ENCODE data around the gene TEX26.

TEX26 gene

DNA sequence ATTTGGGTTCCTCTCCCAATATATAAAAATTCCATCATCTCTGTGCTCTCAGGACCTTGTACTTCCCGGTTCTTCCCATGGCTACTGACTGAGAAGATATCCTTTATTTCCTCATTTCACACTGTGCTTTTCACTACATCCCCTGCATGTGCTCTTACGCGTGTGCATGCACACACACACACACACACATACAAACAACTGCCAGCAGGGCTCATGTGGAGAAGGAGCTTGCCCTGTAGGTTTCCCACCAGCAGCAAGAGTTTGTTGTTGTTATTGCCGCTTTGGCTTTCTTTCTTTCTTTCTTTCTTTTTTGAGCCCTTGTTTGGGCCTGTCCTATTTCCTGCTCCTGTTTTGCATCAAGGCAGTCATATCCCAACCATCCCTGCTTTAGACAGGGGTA is 43.6 kb downstream of the TEX26 start:
- no peak for DNase-seq (ENCODE audit: low read depth)

DNA sequence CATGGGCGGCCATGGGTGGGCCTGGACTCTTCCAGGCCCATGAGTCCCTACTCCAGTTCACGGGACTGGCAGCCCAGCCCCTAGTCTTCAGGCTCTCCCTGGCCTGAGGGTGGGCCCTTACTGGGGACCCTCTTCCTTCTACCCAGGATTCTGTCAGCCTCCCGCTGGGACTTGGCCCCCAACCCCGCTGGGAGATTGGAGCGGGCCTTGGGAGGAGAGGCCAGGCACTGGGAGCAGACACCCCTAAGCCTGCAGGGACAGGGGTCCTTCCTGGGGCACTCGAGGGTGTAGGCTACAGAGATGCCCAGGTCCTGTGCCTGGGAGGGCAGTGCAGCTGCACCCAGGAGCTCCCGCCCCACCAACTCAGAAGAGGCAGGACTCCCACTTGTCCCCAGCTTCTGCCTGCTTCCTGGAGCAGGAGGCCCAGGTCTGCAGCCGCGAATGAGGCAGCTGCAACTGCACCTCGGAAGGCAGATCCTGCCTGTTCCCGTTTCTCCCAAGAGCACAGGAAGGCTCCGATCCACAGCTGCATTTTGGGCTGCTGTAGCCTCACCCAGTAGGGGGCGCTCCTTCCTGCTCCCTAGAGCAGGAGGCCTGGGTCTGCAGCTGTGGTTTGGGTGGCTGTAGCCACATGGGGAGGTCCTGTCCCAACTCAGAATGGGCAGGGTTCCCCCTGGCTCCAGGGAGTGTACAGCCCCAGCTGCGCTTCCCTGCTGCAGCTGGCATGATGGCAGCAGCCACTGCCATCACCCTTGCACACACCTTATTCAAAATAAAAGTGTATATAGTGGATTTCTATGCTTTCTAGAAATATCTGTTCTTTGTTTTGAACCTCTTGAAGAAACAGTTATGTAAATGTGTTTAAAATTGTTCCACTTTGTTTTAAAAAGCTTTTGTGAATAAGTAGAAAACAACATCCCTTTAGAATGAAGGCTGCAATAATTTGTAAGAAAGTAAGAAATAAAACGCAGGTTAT is 46.8 kb downstream of the TEX26 start:
- no peak for DNase-seq (ENCODE audit: low read depth)

DNA sequence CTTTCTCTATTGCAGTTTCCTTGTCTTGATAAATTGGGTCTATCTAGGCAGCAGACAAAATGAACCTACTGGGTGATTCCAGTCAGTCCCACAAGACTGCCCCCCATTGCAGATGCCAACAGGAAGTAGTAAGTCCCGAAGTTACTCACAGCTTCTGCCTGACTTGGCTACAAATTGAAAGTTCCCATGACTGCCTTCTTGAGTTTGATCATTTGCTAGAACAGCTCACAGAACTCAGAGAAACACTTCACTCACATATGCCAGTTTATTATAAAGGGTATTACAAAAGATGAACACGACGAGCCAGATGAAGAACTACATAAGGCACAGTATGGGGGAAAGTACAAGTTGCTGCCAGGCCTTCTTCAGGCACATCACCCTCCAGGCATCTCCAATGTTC is 50.0 kb downstream of the TEX26 start:
- DNase-seq (ENCODE audit: low read depth) = no peak

DNA sequence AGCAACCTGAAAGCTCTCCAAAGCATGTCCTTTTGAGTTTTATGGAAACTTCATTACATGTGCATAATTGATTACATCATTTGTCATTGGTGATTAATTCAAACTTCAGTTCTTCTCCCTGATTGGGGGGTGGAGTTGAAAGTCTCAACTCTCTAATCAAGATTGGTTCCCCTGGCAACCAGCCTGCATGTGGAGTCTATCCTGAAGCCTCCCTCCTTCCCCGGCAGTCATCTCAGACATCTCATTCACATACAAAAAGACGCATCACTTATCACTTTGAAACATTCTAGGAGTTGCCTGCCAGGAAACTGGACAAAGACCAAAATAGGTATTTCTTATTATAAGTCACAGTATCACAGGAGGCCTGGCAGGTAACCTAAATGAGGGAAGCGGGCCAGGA is 50.5 kb downstream of the TEX26 start:
- DNase-seq (ENCODE audit: low read depth) = no peak

DNA sequence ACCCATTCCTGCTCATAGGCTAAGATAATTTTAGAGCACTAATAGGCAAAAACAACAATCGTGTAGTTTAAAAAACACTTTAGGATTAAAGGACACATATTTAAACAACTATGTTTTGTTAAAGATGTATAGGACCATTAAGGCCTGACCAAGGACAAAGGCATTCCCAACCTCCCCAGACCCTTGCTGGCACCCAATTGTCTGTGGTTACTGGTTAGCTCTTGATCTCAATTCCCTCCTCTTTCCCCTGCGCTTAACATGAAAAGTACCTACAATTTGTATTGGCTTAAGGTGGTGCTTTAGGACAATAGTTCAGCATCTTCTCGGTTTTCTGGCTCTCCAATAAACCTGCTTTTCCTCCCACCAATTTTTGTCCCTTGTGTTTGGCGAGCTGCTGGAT is 51.0 kb downstream of the TEX26 start:
- DNase-seq (ENCODE audit: low read depth) = no peak

DNA sequence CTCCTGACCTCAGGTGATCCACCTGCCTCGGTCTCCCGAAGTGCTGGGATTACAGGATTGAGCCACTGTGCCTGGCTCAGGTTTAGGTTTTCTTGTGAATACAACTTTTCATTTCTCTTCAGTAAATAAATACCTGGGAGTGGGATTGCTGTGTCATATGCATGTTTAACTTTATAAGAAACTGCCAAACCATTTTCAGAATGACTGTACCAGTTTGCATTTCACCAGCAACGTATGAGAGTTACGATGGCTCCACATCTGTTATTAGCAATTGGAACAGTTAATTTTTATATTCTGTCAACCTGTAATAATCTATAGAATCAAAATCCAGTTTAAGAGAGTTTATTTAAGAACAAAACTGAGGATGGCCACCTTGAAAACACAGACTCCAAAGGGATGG is 52.2 kb downstream of the TEX26 start:
- no peak for DNase-seq (ENCODE audit: low read depth)

DNA sequence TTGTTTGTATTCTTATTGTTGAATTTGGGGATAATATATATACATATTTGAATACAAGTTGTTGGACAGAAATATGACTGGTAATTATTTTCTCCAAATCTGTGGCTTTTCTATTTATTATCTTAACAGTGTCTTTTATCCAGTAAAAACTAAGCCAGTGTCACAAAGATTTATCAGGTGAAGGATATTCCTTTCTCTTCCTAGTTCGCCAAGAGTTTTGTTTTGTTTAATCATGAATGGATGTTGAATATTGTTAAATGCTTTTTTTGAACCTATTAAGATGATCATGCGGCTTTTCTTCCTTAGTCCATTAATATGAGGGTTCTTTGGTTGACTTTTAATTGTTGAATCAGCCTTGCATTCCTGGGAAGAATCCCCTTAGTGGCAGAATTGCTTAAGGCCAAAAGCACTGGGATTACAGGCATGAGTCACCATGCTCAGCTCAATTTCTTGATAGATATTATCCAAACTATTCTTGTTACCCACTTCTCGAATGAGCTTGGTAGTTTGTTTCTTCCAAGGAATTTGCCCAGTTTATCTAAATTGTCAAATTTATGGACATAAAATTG is 53.3 kb downstream of the TEX26 start:
- no peak for DNase-seq (ENCODE audit: low read depth)

DNA sequence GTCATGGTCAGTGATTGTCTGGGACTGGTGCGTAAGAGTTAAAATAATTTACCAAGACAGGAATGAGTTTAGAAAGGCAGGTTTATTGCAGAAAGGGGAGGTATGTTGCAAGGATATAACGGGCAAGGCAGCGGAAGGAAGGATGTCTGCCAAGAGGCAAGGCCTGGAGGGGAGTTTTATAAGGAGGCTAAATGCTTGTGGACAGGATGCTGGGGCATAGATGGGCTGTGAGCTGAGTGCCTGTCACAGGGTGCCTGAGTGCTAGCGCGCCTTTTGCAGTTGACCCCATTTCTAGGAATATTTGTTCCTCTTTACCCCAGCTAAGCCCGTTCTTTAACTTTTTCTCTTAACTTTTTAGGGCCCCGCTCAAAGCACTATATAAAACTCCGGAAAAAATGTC is 58.7 kb downstream of the TEX26 start:
- DNase-seq (ENCODE audit: low read depth) = no peak

DNA sequence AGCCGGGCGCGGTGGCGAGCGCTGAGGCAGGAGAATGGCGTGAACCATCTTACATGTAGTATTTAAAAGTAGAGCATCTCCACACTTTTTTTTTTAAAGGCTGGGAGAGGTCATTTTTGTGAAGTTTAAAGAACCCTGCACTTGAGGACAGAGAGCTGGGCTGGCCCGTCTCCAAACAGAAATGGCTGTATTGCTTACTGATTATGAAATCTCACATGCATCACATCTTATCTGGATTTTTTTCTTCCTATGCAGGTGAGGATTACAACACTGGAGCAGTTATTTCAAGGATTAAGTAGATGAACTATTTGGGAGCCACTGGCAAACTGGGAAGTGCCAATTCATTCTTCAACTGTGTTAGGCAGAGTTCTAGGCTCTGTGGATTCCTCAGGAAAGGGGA is 59.5 kb downstream of the TEX26 start:
- DNase-seq (ENCODE audit: low read depth) = no peak

DNA sequence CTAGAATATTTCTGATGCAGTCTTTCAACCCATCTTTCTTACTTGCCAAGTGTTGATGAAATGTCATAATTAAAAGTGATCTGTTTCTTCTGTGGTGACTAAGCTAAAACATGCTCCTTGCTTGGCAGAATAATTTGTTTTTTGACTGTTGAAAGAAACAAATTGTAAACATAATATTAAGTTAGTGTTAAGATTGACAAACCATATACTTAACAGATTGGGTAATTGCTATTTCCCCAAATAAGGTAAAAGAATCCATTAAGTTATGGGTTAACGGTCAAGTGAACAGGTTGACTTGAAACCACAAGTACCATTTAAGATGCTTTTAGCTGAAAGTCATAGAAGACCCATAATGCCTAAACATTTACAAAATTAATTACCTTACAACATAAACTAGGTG is 62.9 kb downstream of the TEX26 start:
- no peak for DNase-seq (ENCODE audit: low read depth)

DNA sequence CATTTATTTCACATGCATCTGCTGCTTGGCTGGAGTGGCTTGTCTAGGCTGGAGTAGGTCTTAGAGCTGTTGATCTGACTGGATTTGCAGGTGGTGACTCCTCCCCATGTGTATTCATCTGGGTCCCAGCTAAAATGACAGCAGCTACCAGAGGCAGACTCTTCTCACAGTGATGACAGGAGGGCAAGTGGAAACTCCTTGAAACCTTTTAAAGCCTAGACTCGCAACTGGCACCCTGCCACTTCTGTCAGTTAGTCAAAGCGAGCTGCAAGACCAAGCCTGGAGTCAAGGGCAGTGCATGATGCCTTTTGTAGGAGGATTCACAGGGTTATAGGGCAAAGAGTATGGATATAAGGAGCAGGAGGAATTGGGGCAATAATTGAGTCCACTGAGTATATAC is 65.2 kb downstream of the TEX26 start:
- no peak for DNase-seq (ENCODE audit: low read depth)

DNA sequence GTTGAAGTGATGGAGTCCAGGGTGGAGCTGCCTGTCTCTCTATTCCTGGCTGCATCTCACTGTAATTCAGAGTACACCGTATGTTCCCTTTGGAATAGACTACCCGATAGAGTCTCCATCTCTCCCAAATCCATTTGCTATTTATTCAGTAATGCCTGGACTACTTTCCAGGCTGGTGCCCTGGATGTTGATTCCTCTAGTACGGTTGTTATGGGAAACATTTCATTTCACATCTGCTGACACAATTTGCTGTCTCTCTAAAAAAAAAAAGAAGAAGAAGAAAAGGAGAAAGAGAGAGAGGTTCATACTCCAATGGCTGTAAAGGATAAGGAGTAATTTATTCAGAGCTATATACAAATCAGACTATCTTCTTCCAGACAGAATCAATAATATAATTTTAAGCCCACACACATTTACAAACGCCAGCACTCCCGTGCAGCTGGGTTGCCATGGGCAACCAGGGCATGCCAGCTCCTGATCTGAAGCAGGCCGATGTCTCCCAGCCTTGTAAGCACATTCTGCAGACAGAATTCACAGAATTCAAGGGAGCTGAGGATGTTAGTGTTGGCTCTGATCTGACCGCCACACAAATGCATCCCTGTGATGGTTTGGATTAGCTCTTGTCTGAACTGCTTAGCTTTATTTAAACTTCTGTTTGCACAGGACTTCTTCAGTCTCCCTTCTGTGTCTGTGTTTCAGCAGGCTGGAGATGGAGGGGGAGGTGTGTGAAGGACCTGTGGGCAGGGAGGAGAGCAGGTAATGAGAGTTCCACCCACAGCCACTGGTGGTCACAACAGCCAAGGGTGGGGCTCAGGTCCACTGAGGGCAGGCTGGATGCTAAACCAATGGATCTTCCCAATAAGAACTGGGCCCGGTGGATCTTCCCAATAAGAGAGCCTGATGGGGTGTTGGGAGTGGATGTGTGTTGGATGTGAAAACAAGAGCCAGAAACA is 66.0 kb downstream of the TEX26 start:
- DNase-seq (ENCODE audit: low read depth) = no peak

DNA sequence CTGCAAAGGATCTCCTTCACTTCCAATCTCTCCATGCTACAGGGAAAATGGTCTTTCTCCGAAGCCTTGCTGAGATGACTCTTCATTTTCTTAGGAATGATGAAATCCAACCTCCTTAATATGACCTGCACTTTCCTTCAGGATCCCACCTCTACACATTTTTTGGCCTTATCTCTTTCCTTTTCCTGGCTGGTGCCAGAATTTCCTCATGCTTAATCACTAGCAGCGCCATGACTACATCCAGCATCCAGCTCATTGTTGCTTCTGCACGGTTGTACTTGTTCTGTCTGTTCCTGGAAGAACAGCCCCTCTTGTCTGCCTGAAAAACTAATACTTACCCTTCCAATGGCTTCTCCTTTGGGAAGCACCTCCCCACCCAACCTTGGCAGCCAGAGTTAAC is 68.4 kb downstream of the TEX26 start:
- no peak for DNase-seq (ENCODE audit: low read depth)

DNA sequence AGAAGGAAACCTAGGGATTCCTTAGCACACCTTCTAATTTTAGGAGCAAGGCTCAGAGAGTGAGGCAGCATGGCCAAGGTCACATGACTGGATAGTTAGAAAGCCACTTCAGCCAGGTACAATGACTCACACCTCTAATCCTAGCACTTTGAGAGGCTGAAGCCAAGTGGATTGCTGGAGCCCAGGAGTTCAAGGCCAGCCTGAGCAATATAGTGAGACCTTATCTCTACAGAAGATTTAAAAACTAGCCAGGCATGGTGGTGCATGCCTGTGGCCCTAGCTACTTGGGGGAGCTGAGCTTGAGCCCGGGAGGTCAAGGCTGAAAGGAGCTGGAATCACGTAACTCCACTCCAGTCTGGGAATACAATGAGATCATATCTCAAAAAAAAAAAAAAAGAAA is 69.2 kb downstream of the TEX26 start:
- DNase-seq (ENCODE audit: low read depth) = no peak

DNA sequence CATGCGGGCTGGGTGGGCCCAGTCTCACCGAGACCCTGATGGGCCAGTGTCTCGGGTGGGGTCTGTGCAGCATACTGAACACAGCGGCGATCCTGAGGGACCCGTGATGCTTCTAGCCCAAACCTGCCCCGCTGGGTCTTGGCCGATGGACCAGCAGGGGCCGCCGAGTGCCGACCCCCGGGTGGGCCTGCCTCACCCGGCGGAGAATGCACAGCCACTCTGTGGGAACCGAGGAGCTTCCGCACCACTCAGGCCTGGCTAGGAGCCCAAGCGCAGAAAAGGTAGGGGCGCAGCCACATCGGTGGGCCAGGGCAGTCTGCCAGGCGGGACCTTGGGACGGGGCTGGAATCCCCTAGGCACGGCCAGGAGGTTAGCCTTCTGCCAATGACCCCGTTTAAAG is 72.6 kb downstream of the TEX26 start:
- DNase-seq (ENCODE audit: low read depth) = no peak

DNA sequence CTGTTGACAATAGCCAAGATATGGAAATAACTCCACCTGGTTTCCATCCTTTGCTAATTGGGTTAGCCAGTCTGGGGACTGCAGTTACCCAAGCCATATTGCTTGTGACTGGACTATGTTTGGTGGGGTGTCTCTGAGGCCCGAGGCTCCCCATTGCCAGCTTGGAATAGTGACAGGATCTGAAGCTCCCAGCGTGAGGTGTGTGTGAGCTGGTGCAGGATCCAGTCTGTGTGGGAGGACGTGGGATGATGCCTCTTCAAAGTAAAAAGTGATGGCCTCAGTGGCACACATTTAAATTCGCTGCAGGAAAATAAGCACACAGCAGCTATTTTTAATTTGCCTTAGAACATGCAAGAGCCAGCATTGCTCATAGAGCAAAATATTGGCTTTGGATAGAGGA is 75.0 kb downstream of the TEX26 start:
- no peak for DNase-seq (ENCODE audit: low read depth)

DNA sequence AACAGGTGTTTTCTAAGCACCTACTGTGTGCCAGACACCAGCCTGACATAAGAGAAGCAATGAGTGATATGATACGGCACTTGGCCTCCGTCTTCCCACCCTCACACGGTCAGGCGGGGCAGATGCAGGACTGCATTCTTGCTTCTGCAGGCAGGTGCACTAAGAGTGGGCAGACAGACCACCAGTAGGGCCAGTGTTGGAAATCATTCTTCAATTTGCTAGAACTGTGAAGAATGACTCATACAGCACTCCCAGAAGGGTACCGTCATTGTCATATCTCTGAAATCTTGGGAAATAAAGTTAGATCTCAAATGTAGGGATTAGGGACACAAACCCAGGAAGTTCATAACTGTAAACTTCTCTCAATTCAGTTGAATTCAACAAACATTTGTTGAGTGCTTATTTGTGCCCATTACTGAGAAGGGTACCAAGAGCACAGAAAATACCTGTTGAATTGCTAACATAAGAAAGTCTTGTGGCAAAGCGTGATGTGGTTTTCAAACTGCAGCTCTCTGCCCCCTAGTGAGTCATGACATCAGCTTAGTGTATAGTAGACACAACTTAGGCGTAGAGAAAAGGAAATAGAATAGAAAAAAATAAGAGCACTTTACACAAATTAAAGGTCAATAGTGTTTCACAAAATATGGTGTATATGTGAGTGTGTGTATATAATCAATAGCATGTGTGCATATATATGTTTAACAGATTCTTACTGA is 76.1 kb downstream of the TEX26 start:
- no peak for DNase-seq (ENCODE audit: low read depth)

DNA sequence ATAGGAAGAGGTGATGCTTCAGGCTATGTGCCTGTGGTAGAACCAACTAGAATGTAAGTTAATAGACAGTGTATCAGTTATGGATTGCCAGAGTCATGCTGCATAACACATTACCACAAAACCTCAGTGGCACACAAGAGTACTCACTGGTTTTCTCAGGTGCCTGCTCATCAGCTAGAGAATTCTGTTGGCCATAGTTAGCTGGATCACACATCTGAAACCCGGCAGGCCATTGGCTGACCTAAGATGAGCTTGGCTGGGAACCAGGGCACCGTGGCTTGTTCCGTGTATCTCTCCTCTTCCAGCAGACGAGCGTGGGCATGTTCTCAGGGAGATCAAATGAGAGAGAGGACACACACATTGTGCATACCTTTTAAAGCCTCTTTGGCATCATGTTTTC is 76.7 kb downstream of the TEX26 start:
- no peak for DNase-seq (ENCODE audit: low read depth)

DNA sequence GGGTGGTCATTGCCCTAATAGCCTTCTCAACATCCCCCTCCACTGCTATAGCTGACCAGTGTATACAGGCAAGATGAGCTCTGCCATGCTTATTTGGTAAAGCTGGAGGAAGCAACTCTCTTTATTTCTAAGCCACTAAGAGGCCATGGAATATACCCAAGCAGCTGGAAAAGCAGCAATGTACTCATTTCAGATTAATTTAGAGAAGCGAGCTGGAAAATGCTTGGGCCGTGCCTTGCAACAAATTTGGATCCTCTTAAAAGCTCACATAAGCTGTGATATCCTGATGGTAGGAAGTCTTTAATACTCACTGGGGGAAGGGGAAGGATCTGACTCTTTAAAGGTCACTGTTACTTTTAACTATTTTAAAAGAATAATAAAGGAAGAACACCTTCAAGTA is 77.8 kb downstream of the TEX26 start:
- no peak for DNase-seq (ENCODE audit: low read depth)

DNA sequence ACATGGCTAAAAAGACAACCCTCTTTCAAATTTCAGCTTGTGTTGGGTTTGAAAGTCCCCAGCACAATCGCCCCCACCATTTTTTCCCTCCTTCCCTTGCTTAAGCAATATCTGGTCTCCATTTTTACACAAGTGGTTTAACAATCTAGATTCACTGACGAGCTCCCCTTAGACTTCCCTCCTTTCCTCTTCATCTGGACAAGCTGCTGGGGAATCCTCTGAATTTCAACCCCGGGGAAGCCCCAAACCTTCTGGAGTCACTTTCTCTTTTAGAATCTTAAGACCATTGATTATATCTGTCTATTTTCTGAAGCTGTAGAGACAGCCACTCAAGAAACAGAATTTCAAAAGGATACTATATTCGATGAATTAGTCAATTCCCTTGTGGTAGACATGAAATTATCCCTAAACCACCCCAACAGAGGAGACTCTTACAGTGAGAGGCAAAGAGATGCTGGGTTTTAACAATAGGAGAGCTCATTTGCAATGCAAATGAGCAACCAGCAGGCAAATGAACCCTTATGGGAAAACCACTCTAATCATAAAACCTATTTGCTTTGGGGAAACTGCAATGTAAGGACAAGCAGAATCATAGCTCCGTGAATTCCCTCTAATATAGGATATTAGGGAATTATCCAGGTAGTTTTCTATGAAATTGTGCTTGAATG is 78.9 kb downstream of the TEX26 start:
- no peak for DNase-seq (ENCODE audit: low read depth)

DNA sequence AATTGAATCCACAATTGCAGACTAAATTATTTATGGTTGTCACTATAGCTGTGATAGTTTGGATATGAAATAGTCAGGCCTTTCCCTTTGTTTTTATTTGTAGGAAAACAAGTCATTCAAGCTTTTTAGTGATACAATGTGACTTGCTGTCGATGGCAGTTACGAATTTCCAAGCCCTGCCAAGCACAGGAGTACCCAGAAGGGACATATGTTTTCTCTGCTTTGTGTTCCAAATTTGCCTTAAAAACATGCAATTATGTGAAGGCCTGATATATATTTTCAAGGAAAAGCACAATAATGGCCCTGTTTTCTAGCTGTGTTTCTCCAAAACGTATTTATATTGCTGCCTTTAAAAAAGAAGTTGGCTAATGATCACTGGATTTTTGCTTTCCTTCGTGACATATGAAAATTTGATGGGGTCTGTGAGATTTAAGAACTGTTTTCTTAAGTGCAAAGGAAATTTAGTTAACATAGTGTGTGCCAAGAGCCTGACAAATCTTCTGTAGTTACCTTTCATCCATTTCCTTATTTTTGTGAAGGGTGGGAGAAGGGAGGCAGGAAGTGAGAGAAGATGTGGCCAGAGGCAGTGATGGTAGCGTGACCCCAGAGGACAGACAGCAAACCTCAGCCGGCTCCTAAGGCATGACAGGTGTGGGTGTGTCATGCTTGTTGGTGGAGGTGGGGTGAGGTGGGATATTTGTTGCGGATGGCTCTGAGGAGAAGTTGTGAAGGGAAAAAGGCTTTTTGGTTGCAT is 79.6 kb downstream of the TEX26 start:
- no peak for DNase-seq (ENCODE audit: low read depth)

Measured in stimulated activated CD8-positive, alpha-beta memory T cell treated with anti-CD3 and anti-CD28 coated beads, Interleukin-12 subunit alpha, Interleukin-12 subunit beta, amount 100 ng/mL, for 4 hours (primary cell).